Tibial artery (tissue), 4 donors: Measurements from ENCODE around the gene NRCAM.

ENCODE experiments used
- DNase-seq, 2 donors: peaks; one replicate each; pipeline ENCODE4 v3.0.0-alpha.2; 2019
- H3K27ac ChIP-seq, 2 donors: fragments of 200-600 bp; sonication (generic) in 1 of 2; 1 replicate in 1 of 2; 2 replicates in 1 of 2; pipeline ENCODE4 v1.5.1; 2018 to 2019; ENCODE audit warnings: mild to moderate bottlenecking in 1 of 2
- H3K27me3 ChIP-seq, 2 donors: fragments of 200-600 bp; sonication (generic) in 1 of 2; one replicate each; pipeline versions ENCODE4 v1.5.1 to v1.6.0; 2016 to 2019
- H3K36me3 ChIP-seq, 3 donors: fragments of 200-600 bp; sonication (generic) in 2 of 3; one replicate each; pipeline ENCODE4 v1.5.1; 2016 to 2019; ENCODE audit warnings: mild to moderate bottlenecking in 2 of 3
- H3K4me1 ChIP-seq, 4 donors: fragments of 200-600 bp; sonication (generic) in 2 of 4; 1 replicate in 3 of 4; 2 replicates in 1 of 4; pipeline ENCODE4 v1.5.1; 2016 to 2019
- H3K4me3 ChIP-seq, 2 donors: fragments of 200-600 bp; sonication (generic) in 1 of 2; 1 replicate in 1 of 2; 2 replicates in 1 of 2; pipeline ENCODE4 v1.5.1; 2018 to 2019; ENCODE audit warnings: mild to moderate bottlenecking in 2 of 2
- H3K9me3 ChIP-seq, 3 donors: fragments of 200-600 bp; sonication (generic) in 1 of 3; one replicate each; pipeline ENCODE4 v1.5.1; 2016 to 2019
- intact Hi-C: fragments of 100-400 bp; cut with DNase I; formaldehyde crosslinking; loops from one replicate; pipeline ENCODE4 v1.15.0; 2023; ENCODE audit warnings: low total_unique reads
- TF ChIP-seq, protein P1 (sequence below), 2 experiments: fragments of 200-600 bp in 1 of 2; fragments of 450-650 bp in 1 of 2; IDR thresholded peaks; one replicate each; pipeline ENCODE4 v1.5.1; 2017 to 2019; ENCODE audit warnings: antibody characterized with exemption in 2 of 2, mild to moderate bottlenecking in 1 of 2, moderate library complexity in 1 of 2

Gene NRCAM

DNA sequence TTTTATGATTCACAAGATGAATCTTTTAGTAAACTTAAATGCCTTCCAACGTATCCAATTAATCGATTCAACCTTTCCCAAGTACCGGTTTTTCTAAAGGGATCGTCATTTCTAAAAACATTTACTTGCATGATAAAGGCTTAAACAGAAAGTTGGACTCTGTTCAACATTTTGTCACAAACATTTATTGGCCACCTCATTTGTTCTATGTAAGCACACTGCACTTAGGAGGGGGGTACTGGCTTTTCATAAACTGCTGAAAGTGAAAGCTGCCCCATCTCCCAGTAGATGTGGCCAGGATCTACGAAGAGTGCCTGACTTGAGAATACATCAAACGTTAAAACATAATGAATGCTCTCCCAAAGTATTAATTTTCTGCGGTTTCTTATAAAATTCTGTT lies 288.8 kb downstream of the NRCAM start:
- Histone ChIP-seq H3K4me3 (no peak overlapping the region), H3K4me1 (no peaks in the 10 kb centered on the region), H3K36me3 (no peaks in the 10 kb centered on the region), H3K27me3 (no peaks in the 10 kb centered on the region), H3K27ac (no peak overlapping the region), H3K9me3 (no peaks in the 10 kb centered on the region)
- TF ChIP-seq, protein P1, sequence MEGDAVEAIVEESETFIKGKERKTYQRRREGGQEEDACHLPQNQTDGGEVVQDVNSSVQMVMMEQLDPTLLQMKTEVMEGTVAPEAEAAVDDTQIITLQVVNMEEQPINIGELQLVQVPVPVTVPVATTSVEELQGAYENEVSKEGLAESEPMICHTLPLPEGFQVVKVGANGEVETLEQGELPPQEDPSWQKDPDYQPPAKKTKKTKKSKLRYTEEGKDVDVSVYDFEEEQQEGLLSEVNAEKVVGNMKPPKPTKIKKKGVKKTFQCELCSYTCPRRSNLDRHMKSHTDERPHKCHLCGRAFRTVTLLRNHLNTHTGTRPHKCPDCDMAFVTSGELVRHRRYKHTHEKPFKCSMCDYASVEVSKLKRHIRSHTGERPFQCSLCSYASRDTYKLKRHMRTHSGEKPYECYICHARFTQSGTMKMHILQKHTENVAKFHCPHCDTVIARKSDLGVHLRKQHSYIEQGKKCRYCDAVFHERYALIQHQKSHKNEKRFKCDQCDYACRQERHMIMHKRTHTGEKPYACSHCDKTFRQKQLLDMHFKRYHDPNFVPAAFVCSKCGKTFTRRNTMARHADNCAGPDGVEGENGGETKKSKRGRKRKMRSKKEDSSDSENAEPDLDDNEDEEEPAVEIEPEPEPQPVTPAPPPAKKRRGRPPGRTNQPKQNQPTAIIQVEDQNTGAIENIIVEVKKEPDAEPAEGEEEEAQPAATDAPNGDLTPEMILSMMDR (IDR thresholded peaks at IDR 0.05) = no peak
- no peak for DNase-seq
- intact Hi-C loops = no loop called here

DNA sequence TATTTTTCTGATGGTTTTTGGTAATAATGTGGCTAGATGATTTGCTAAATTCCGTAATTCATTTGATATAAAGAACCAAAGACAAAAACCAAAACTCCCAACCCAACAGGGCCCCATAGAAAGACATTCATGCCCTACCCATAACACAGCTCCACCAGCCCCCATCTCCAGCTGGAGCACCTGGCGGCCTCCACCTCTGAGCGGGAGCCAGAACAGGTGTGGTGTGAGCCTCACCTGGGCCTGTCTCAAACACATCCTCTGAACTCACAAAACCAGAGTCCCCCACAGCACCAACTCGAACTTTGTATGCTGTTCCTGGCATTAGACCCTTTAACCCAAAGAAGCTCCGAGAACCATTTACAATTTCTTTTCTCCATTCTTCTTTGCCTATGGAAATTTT lies 289.5 kb downstream of the NRCAM start:
- H3K27ac ChIP-seq = no peak overlapping the region
- H3K36me3 ChIP-seq = no peaks in the 10 kb centered on the region
- TF ChIP-seq, protein P1 (IDR thresholded peaks at IDR 0.05) = no peak
- H3K9me3 ChIP-seq = no peaks in the 10 kb centered on the region
- no peak for DNase-seq
- intact Hi-C loops = no loop called here
- H3K4me3 ChIP-seq = no peak overlapping the region
- H3K4me1 ChIP-seq = no peaks in the 10 kb centered on the region
- H3K27me3 ChIP-seq = no peaks in the 10 kb centered on the region

DNA sequence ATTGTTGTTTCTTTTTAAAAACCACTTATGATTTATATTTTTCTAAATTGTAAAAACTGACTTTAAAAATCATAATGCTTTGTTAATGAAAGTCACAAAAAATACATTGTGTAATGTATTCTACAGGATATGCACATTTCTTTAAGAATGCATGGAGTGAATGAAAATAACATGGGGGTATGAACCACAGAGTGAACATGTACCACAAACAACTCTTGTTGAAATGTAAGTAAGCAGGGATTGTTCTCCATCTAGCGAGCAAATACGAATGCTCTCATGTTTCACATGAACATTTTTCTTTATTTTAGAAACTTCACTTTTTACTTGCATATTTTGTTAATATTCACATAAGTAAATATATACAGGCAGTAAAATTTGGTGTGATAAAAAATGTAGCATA lies 290.5 kb downstream of the NRCAM start:
- no peak for DNase-seq
- Histone ChIP-seq H3K9me3 (no peaks in the 10 kb centered on the region), H3K36me3 (no peaks in the 10 kb centered on the region), H3K4me3 (no peak overlapping the region), H3K4me1 (no peaks in the 10 kb centered on the region), H3K27me3 (no peaks in the 10 kb centered on the region), H3K27ac (no peak overlapping the region)
- TF ChIP-seq, protein P1 (IDR thresholded peaks at IDR 0.05) = no peak
- intact Hi-C loops = no loop called here

DNA sequence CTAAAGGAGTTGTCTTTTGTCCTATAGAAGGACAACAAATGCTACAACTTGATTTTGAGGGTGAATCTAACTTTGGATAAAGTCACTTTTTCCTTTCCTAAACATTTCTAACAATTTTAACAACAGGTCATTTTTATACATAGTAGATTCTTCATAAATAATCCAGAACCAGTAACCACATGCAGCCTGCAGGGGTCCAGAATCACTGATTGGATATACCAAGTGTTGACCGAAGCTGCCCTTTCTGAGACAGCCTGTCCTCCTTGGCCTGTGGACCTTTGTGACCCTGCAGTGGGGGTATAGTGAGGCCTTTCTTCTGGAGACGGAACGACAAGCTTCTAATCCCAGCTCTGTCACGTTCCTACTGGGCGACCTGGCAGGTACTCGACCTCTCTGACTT lies 291.3 kb downstream of the NRCAM start:
- Histone ChIP-seq H3K4me3 (no peak overlapping the region), H3K9me3 (no peaks in the 10 kb centered on the region), H3K27ac (no peak overlapping the region), H3K36me3 (no peaks in the 10 kb centered on the region), H3K27me3 (no peaks in the 10 kb centered on the region), H3K4me1 (no peaks in the 10 kb centered on the region)
- intact Hi-C loops = no loop called here
- TF ChIP-seq, protein P1 (IDR thresholded peaks at IDR 0.05) = no peak
- no peak for DNase-seq

DNA sequence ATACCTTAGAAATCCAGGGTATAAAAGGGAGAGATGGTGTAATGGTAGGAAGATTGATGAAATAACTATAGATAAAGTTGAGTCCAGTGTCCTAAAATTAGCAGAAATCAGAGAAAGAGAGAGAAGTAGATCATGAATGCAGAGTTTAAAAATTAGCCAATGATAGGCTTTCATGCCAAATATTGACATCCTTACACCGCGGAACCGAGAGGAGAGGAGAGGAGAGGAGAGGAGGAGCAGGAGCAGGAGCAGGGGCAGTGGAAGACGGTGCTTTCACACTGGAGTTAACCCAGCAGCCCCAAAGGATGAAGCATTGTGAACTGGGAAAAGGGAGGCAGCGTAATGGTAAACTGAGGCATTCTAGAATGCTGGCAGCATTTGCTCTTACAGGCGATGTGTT lies 291.9 kb downstream of the NRCAM start:
- Histone ChIP-seq H3K36me3 (no peaks in the 10 kb centered on the region), H3K27me3 (no peaks in the 10 kb centered on the region), H3K9me3 (no peaks in the 10 kb centered on the region), H3K4me1 (no peaks in the 10 kb centered on the region), H3K4me3 (no peak overlapping the region), H3K27ac (no peak overlapping the region)
- TF ChIP-seq, protein P1 (IDR thresholded peaks at IDR 0.05) = no peak
- no peak for DNase-seq
- intact Hi-C loops = no loop called here

DNA sequence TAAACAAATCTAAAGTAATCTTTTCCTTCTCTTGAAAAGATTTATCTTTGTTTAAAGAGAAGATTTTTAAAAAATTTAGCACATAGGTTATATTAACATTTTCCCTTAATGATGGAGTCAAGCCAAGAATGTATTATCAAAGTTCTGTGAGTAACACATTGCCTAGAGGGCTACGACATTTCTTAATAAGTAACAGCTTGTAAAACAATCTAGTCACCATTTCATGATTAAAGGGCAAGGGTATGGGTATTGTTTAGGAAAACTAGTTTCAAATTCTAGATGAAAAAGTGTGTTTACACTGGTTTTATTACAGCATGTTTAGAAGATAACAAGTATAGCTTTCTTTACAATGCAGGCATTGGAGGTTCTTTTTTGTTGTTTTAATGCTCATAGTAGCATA lies 297.5 kb downstream of the NRCAM start:
- Histone ChIP-seq H3K27me3 (no peaks in the 10 kb centered on the region), H3K9me3 (no peaks in the 10 kb centered on the region), H3K4me3 (no peak overlapping the region), H3K27ac (no peak overlapping the region), H3K36me3 (no peaks in the 10 kb centered on the region), H3K4me1 (no peaks in the 10 kb centered on the region)
- intact Hi-C loops = no loop called here
- TF ChIP-seq, protein P1 (IDR thresholded peaks at IDR 0.05) = no peak
- DNase-seq = no peak
